Fibroblast of mammary gland (primary cell): ENCODE data around the gene FAM237A.

ENCODE experiments used
- DNase-seq: peaks from one replicate; pipeline ENCODE4 v3.0.0-alpha.2; 2010; ENCODE audit warnings: low read depth
- H3K4me3 ChIP-seq: 2 replicates; pipeline ENCODE4 v1.5.1; 2011; ENCODE audit warnings: low read depth, mild to moderate bottlenecking, low read length, moderate library complexity; ENCODE audit not compliant: control insufficient read depth
- TF ChIP-seq, protein P1 (sequence below): conservative IDR thresholded peaks from 2 replicates; pipeline ENCODE4 v1.5.1; 2011; ENCODE audit warnings: low read depth, low read length, inconsistent platforms; ENCODE audit not compliant: control insufficient read depth, insufficient read depth

FAM237A gene

DNA sequence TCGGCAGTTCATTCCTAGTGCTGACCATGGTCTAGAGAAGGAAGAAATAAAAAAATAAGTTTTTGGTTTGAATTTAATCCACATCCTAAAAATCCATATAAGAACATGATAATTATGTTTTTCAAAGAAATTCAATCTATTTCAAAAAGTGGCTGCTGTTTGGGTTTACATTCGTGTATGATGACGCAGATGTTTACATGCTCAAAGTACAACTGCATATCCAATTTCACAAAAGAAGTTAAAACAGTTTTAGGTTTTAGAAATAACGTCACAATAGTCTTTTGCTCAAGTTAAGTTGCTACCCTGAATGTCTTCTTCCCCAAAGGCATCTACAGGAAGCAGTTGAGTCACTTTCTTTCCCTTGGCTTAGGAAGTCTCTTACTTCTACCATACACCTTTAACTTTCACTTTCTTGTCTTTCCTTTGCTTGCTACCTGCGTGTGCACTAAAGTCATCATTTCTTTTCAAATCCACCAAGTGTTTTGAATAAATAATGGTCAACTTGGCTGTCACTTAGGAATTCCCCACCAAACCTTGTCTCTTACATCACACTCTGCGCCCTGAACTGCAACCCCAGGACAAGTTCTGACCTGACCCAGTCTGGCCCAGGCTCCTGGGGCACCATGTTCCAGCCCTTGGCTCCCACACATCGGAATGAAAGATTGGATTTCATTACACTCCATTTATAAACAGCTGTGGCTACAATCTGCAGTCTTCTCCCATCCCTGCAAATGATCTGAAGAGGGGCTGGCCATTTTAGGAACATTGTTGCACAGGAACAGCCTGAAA lies 28.4 kb downstream of the FAM237A start:
- DNase-seq: no peak
- TF ChIP-seq, protein P1, sequence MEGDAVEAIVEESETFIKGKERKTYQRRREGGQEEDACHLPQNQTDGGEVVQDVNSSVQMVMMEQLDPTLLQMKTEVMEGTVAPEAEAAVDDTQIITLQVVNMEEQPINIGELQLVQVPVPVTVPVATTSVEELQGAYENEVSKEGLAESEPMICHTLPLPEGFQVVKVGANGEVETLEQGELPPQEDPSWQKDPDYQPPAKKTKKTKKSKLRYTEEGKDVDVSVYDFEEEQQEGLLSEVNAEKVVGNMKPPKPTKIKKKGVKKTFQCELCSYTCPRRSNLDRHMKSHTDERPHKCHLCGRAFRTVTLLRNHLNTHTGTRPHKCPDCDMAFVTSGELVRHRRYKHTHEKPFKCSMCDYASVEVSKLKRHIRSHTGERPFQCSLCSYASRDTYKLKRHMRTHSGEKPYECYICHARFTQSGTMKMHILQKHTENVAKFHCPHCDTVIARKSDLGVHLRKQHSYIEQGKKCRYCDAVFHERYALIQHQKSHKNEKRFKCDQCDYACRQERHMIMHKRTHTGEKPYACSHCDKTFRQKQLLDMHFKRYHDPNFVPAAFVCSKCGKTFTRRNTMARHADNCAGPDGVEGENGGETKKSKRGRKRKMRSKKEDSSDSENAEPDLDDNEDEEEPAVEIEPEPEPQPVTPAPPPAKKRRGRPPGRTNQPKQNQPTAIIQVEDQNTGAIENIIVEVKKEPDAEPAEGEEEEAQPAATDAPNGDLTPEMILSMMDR: no peak
- no peak overlapping the region for H3K4me3 ChIP-seq

DNA sequence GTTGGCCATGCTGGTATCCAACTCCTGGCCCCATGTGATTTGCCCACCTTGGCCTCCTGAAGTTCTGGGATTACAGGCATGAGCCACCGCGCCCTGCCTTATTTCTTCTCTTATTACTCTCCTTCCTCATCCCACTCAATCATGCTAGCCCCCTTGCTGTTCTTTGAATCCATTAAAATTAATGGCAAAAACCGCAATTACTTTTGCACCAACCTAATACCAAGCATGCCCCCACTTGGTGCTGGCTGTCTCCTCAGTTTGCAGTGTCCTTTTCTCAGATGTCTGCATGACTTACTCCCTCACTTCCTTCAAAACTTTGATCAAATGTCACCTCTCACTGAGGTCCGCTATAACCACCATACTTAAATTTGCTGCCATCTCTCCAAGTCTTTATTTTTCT lies 41.3 kb downstream of the FAM237A start:
- DNase-seq: no peak
- TF ChIP-seq, protein P1: no peak
- H3K4me3 ChIP-seq: no peak overlapping the region

DNA sequence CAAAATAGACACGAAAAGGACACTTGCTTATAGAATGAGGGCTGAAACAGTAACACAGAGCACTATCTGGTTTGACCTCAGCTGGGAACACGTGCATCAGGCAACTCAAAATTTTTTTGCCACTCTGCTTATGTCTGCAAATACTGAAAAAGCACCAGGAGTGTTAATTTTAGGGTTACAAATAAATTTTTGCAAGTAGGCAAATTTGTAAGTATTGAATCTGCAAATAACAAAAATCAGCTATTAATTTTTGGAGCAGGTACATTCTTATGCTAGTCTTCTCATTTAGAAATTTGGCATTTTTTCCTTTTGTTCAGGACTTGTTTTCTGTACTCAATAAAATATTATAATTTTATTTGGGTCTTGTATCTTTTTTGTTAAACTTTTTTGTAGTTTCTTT lies 46.2 kb downstream of the FAM237A start:
- TF ChIP-seq, protein P1: no peak
- no peak for DNase-seq

DNA sequence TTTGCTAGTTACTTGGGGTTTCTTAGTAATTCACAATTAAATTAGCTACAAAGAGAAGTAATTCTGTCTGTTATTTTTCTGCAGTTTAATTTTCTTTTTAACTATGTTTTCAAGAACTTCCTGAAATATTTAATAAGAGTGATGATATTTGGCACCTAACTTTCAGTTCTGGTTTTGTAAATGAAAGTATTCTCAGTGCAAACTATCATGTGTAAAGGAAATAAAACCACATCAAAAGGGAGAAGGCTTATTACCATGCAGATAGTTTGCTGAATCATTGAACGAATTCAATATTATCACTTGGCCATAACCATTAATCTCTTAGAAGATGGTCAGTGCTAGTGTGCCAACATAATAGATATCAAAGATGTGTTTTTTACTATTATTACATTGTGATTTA lies 46.7 kb downstream of the FAM237A start:
- DNase-seq: no peak
- H3K4me3 ChIP-seq: no peak overlapping the region
- TF ChIP-seq, protein P1: no peak

More for the DNA sequence above, 46.2 kb downstream of the FAM237A start:
- H3K4me3 ChIP-seq: no peak overlapping the region

DNA sequence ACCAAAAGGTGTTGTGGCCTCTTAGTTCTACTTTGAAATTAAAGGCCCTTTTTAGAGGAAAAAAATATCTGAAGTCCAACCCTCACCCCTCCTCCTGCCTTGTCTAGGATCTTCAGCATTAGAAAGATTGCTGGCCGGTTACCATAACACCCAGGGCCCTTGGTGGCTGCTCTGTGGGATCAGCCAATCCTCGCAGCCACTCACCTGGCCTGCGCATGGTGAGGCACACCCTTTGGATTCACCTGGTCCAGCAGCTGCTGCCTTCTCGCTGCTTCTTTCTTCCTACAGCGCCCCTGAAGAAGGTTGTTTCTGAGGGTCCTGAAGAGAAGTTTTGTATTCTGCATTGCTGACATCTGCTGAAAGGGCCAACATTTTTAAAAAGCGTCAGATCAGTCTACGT lies 50.7 kb downstream of the FAM237A start:
- no peak overlapping the region for H3K4me3 ChIP-seq
- TF ChIP-seq, protein P1: no peak
- no peak for DNase-seq

DNA sequence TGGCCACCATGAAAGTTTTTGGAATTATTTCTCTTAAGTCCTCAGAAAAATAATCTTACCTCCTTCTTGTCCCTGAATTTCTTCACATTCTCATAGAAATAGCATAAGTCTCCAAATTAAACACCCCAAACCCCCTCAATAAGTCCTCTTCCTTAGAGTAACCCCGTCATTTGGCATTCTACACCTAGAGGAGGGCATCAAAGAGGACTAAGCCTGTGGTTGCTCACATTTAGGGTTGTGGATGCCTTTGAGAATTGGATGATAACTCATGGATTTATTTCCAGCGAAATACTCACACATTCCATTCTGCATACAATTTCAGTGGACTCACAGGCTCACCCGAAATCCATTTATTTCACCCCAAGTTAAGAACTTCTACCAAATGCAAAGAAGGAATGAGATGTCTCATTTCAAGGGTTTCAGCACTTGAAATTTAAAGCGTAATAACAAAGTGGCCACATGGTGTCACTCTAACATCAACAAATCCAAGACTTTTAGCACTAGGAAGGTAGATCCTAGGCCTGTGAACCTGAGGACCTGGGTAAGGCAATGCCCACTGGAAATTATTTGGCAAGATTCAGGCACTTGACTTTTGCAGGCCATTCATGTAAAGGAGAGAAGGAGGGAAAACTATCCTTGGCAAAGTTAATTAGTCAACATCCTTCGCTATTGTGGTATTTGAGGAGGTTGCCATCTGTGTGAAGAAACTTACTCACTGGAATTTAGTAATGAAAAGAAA lies 51.3 kb downstream of the FAM237A start:
- no peak overlapping the region for H3K4me3 ChIP-seq
- DNase-seq: peak; percentile 73
- TF ChIP-seq, protein P1: peak; percentile 65

DNA sequence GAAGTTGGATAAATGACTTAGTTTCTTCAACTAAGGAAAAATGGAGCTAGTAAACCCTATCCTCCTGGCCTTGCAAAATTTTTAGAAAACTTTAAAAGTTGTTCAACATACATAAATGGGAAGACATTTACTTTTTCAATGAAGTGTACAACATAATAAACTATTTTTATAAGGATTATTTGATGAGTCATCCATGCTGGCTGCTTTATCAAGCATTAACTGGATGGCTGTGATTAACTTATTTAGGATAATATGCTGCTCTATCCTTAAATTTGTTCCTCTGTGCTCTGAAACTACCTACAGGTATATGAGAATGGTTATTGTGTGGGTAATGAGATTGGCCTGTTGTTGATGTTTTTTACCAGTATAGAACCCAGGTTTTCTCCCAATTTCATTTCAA lies 54.6 kb downstream of the FAM237A start:
- TF ChIP-seq, protein P1: no peak
- no peak overlapping the region for H3K4me3 ChIP-seq
- DNase-seq: no peak
